OCI-LY7 (cell line): ENCODE results near the gene CSTF1.

ENCODE experiments used
- CTCF ChIP-seq: fragments of 200-600 bp; sonication (generic); conservative IDR thresholded peaks from 2 replicates; pipeline ENCODE4 v1.5.1; 2014; ENCODE audit warnings: mild to moderate bottlenecking, antibody characterized with exemption, low read length, moderate library complexity, mixed read lengths
- EZH2phosphoT487 ChIP-seq: fragments of 200-600 bp; sonication (generic); IDR thresholded peaks from 2 replicates; pipeline ENCODE4 v1.6.1; 2018; ENCODE audit warnings: low read depth, borderline replicate concordance, mild to moderate bottlenecking, mixed run types, antibody characterized with exemption, low read length, moderate library complexity, mixed read lengths

DNA sequence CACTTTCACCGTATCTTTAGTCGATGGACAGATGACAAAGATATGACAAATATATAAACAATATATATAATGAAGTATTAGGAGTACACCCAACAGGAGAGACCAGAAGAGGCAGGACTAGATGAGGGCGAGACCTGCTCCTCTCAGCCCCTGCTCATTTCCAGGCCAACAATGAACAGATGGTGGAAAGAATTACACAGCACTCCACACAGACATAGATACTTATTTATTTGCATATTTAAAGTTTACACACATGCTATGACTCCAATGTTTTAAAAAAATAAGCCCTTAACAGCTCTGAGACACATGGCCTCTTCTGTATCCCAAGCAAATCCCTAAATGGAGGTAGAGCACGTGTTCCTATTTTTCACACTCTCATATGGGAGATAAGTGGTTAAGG lies 23.3 kb upstream of the CSTF1 start:
- TF ChIP-seq CTCF: no peak
- TF ChIP-seq EZH2phosphoT487: no peak
